ENCODE results near the gene MYLK.

MYLK gene

DNA sequence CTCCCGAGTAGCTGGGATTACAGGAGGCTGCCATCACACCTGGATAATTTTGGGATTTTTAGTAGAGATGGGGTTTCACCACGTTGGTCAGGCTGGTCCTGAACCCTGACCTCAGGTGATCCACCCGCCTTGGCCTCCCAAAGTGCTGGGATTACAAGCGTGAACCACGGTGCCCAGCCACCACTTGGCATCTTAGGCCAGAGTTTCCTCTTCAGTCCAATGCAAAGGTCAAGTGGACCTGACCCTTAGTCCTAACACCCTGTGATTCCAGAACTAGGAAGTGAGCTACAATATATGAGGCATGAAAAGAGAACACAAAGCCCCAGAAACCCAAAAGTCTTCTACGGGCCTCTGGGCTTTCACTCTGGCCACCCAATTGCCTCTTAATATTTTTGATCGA is 5.3 kb downstream of the MYLK start:
- FAIRE-seq (no peak), DNase-seq (ENCODE audit: insufficient read length, low spot score) (no peak)

DNA sequence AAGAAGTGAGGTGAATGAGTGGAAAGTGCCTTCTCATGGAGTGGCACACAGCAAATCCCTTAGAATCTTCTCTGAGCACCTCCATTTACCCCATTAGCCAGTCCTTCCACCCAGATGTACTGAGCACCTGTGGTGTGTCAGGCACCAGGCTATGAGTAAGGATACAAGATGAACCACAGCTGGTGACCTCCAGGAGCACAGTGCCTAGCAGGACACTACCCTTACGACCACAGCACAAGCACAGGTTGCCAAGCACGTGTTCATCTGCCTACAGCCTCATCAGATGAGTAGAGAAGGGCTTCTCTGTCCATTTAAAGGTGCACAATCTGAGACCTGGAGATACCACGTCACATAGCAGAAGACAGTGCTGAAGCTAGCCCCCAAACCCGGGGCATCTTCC is 6.2 kb downstream of the MYLK start:
- FAIRE-seq (no peak), DNase-seq (ENCODE audit: insufficient read length, low spot score) (no peak)

- no peak for FAIRE-seq
- no peak for DNase-seq (ENCODE audit: insufficient read length, low spot score)
These were observed 6.7 kb downstream of the MYLK start for GRCh38 chr3:123877466-123877865.

GRCh38 chr3:123876858-123877257 is 7.3 kb downstream of the MYLK start:
- no peak for DNase-seq (ENCODE audit: insufficient read length, low spot score)
- FAIRE-seq = no peak

GRCh38 chr3:123872621-123873020 is 11.5 kb downstream of the MYLK start:
- FAIRE-seq (no peak), DNase-seq (ENCODE audit: insufficient read length, low spot score) (no peak)

DNA sequence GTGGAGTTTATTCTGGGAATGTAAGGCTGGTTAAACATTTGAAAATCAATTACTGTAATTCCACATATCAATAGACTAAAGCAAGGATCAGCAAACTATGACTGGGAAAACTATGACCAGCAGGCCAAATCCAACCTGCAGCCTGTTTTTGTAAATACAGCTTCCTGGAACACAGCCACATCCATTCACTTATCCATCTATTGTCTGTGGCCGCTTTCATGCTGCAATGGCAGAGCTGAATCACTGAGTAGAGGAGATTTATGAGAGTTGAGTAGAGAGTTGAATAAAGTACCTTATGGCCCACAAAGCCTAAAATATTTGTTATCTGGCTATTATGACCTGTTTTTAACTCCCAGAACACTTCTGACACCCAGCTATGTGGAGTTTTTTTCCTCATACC is 12.2 kb downstream of the MYLK start:
- no peak for DNase-seq (ENCODE audit: insufficient read length, low spot score)
- FAIRE-seq = no peak

GRCh38 chr3:123870033-123870432 is 14.1 kb downstream of the MYLK start:
- DNase-seq (ENCODE audit: insufficient read length, low spot score) (no peak), FAIRE-seq (no peak)

- FAIRE-seq (no peak), DNase-seq (ENCODE audit: insufficient read length, low spot score) (no peak)
These were observed 15.0 kb downstream of the MYLK start for GRCh38 chr3:123869165-123869564.

DNA sequence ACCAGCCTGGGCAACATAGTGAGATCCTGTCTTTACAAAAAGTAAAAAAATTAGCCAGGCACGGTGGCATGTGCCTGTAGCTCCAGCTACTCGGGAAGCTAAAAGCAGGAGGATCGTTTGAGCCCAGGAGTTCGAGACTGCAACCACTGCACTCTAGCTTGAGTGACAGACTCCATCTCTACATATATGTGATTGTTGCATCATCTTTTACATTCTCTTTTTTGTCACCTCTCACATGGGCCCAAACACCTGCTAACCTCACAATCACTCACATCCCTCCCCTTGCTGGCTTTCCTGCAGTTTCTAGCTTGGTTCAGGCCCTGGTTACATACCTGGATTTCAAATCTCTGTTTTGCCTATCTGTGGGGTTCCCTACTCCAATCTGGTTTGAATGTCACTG is 19.4 kb downstream of the MYLK start:
- no peak for FAIRE-seq

GRCh38 chr3:123862152-123862551 is 22.0 kb downstream of the MYLK start:
- FAIRE-seq (no peak), DNase-seq (ENCODE audit: insufficient read length, low spot score) (no peak)

More for the DNA sequence above, 19.4 kb downstream of the MYLK start:
- no peak for DNase-seq (ENCODE audit: insufficient read length, low spot score)

DNA sequence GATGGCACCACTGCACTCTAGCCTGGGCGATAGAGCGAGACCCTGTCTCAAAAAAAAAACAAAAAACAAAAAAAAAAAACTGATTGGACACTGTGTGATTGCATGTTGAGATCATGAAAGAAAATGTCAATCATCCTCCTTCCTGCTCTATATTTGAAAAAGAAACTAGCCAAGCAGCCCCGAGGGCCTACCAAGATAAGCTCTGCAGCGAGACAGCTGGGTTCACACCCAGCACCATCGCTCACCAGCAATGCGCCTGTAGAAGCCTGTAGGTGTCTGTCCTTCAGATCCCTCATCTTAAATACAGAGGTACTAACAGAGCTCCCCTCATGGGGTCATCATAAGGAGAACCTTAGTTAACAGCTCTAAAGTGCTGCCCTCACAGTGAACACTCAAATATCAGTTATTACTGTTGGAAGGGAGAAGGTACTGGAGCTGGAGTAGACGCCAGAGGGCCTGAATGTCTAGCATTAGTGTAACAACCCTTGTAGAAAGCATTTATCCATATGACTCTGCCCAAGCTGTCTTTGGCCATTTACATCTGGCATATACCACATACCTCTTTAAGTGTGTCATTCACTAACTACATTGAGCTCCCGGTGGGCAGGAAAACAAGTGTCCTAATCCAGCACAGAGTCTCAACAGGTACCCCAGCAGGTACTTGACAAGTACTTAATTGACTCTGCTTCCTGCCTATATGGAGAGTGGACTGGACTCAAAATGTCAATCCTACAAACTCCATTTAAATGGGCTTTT is 22.9 kb downstream of the MYLK start:
- no peak for DNase-seq (ENCODE audit: insufficient read length, low spot score)
- no peak for FAIRE-seq

DNA sequence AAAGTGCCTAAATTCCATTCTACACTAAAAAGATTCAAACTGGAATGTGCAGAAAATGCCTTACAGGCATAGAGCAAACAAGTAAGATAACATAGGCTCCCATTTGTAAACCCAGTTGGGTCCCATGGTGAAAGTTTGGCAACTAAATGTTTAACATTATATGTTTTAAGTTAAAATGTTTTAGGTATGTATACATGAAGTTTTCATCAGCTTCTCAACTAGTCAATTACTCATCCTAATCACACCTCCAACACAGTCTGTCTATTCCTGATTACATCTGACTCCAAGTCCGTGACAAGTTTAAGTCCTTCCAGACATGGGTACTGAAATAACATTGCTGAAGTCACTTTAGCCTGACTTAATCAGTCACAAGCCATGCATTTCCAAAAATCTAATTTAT is 25.0 kb downstream of the MYLK start:
- DNase-seq (ENCODE audit: insufficient read length, low spot score) (no peak), FAIRE-seq (no peak)

DNA sequence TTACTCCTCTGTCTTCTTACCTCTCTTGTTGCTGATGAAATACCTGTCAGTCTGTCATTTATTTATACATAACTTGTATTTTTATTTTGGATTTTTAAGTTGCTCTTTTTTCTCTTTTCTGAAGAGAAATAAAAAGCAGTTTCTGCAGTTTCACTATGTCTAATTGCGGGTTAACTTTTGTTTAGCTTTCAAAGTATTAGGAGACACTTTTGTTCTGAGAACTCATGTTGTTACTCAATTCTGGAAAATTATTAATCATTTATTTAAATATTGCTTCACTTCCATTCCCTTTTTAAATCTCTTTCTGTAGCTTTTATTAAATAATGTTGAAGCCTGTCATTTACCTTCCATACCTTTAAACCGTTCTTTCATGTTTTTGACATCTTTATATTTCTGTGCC is 29.2 kb downstream of the MYLK start:
- DNase-seq (ENCODE audit: insufficient read length, low spot score) (no peak), FAIRE-seq (no peak)

- FAIRE-seq (peak; percentile 14), DNase-seq (ENCODE audit: insufficient read length, low spot score) (no peak)
These were observed 30.3 kb downstream of the MYLK start for GRCh38 chr3:123853686-123854372.

- FAIRE-seq (no peak), DNase-seq (ENCODE audit: insufficient read length, low spot score) (no peak)
These were observed 36.9 kb downstream of the MYLK start for GRCh38 chr3:123847209-123847608.

- FAIRE-seq (no peak), DNase-seq (ENCODE audit: insufficient read length, low spot score) (no peak)
These were observed 40.5 kb downstream of the MYLK start for GRCh38 chr3:123843668-123844067.

GRCh38 chr3:123842711-123843110 is 41.4 kb downstream of the MYLK start:
- no peak for FAIRE-seq
- DNase-seq (ENCODE audit: insufficient read length, low spot score) = no peak

DNA sequence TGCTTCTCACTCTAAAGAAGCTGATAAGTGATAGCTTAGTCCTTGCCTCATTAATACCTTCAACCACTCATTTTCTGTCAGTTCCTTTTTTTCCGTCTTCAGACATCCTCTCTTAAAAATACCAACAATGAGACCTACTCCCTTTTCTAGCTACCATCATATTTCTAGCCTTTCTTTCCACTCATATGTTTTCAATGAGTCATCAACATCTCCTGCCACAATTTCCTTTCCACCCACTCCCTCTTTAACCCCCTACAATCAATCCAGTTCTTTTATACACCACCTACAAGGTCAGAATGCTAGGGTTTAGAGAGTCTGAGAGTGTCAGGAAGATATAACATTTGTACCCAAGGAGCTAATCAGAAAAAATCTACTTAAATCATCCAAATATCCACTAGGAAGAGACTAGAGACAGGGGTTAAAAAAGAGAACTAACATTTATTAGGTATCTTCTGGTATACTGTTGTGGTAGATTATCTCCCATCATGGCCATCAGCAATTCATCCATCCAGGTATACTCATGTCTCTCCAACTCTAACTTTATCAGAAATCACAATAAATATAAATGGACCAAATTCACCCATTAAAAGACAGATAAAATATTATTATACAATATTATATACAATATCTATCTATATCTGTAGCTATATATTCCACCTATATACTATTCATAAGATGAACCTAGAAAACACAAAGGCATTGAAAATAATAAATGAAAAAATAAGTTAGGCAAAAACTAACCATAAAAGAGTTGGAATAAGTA is 42.5 kb downstream of the MYLK start:
- FAIRE-seq (no peak), DNase-seq (ENCODE audit: insufficient read length, low spot score) (no peak)

- FAIRE-seq (no peak), DNase-seq (ENCODE audit: insufficient read length, low spot score) (no peak)
These were observed 43.2 kb downstream of the MYLK start for GRCh38 chr3:123840961-123841360.

DNA sequence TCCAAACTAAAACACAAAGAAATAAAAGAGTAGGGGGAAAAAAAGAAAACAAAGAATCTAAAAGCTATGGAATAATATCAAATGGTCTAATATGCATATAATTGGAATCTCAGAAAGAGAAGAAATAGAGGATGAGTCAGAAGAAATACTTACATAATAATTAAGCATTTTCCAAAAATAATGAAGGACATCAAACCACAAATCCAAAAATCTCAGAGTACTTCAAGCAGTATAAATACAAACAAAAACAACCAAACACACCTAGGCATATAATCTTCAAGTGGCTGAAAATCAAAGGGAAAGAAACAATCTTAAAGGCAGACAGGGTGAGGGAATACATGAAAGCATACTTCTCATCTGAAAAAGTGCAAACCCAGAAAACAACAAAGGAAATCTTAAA is 46.3 kb downstream of the MYLK start:
- FAIRE-seq (no peak), DNase-seq (ENCODE audit: insufficient read length, low spot score) (no peak)

DNA sequence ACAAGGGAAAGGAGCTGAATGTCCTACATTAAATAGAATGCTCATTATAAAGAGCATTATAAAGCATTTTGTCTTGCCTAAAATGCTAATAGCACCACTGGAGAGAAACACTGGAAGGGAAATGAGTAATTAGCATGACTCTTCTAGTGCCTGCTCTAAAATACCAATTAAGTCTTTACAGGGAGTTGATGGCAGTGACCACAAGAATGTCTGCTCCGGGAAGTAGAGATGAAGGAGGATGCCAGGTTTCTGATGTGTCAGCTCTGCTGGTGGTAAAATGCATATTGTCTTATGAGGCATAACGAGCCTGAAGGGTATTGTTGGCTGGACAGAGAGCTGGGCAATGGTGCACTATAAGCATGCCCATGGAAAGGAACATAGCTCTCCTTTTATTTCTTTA is 49.5 kb downstream of the MYLK start:
- FAIRE-seq (no peak), DNase-seq (ENCODE audit: insufficient read length, low spot score) (no peak)

- FAIRE-seq (no peak), DNase-seq (ENCODE audit: insufficient read length, low spot score) (no peak)
These were observed 50.7 kb downstream of the MYLK start for GRCh38 chr3:123833398-123833785.
